ENCODE measurements around the gene AFTPH.

The AFTPH gene

DNA sequence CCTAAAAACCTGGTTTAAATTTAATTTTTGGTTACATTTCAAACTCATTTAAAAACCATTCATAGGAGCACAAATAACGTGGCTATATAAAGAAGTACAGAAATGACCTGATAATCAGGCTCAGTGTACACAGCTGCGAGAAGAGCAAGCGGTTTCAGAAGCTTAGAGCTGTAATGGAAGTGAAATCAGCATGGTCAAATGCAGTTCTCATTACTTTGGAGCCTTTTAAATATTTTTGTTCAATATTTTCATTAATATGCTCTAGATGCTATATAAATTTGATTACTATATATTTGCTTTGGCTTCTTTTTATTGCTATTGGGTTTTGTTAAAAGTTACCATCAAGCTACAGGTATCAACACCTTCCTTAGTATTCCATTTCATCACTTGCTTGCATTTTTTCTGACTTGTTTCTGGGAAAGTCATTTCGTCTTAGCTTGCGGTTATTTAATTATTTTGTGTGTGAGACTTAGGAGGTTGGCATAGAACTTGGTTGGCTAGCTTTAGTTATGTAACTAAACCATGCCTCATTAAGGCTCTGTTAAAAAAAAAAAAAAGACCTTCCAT is 58.7 kb downstream of the AFTPH start:
- Histone ChIP-seq H3K27ac (no peak overlapping the region), H3K4me3 (no peak overlapping the region)
- TF ChIP-seq, protein P1, sequence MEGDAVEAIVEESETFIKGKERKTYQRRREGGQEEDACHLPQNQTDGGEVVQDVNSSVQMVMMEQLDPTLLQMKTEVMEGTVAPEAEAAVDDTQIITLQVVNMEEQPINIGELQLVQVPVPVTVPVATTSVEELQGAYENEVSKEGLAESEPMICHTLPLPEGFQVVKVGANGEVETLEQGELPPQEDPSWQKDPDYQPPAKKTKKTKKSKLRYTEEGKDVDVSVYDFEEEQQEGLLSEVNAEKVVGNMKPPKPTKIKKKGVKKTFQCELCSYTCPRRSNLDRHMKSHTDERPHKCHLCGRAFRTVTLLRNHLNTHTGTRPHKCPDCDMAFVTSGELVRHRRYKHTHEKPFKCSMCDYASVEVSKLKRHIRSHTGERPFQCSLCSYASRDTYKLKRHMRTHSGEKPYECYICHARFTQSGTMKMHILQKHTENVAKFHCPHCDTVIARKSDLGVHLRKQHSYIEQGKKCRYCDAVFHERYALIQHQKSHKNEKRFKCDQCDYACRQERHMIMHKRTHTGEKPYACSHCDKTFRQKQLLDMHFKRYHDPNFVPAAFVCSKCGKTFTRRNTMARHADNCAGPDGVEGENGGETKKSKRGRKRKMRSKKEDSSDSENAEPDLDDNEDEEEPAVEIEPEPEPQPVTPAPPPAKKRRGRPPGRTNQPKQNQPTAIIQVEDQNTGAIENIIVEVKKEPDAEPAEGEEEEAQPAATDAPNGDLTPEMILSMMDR (IDR thresholded peaks at IDR 0.05) = no peak
- DNase-seq (ENCODE audit: low spot score) = no peak

DNA sequence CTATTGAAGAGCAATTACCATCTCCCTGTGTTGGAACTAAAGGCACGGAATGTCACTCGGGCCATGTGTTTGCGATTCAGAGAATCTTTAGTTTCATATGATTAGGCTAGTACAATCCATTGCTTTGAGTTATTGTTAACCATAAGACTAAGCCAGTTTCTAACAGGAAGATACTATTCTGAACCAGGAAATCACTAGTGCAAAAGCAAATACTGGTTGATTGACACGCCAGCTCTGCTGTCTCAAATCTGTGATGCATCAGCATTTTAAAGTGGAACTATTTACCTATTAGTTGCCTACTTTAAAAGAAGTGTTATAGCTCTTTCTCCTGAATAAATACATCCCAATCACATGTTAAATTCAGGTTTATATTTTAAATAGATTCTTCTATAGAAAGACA is 61.9 kb downstream of the AFTPH start:
- DNase-seq (ENCODE audit: low spot score) = no peak
- H3K4me3 ChIP-seq = no peak overlapping the region
- H3K27ac ChIP-seq = no peak overlapping the region
- TF ChIP-seq, protein P1 (IDR thresholded peaks at IDR 0.05) = no peak

DNA sequence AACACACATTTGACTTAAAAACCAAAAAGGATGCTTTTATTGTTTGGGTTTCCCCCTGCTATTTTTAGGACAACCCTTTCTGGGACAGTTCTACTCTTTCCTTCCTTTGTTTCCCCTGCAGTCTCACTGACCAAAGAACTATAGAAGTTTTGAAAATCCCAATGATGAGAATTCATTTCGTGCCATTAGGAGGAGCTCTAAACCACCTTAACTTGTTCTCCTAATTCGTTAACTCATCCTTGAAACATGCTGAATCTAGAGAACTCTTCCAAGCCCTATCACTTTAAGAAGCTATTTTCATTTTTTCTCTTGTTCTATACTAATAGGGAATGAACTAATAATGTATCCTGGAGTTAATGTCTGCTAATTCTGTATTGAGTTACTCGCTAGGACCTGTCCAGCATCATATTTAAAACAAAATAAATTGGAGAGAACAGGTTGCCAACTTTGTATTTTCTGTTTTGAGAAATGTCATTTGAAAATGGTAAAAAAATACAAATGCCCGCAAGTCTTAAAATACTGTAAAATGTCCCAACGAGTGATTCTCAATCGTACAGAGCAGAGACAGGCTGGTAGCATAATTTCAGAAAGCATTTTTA is 62.9 kb downstream of the AFTPH start:
- no peak overlapping the region for H3K4me3 ChIP-seq
- no peak overlapping the region for H3K27ac ChIP-seq
- DNase-seq (ENCODE audit: low spot score) = no peak
- TF ChIP-seq, protein P1 (IDR thresholded peaks at IDR 0.05) = peak; percentile 42

DNA sequence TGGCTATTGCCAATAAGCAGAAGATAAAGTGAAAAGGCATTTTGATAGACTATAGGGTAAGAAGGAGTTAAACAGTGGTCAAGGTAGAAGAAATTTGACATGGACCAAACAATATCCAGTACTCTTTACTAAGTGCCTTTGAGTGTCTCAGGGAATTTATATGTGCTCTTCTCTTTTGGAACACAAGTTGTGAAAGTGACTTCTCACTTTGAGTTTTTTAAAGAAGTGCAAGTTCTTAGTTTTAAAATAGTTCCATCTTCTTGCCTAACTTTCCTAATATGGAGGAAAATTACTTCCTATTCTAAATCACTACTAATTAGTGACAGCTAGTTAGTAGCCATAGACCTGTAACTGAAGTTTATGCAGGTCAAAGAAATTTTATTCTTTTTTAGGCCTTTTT is 63.4 kb downstream of the AFTPH start:
- H3K4me3 ChIP-seq = no peak overlapping the region
- no peak for DNase-seq (ENCODE audit: low spot score)
- TF ChIP-seq, protein P1 (IDR thresholded peaks at IDR 0.05) = no peak
- H3K27ac ChIP-seq = no peak overlapping the region

DNA sequence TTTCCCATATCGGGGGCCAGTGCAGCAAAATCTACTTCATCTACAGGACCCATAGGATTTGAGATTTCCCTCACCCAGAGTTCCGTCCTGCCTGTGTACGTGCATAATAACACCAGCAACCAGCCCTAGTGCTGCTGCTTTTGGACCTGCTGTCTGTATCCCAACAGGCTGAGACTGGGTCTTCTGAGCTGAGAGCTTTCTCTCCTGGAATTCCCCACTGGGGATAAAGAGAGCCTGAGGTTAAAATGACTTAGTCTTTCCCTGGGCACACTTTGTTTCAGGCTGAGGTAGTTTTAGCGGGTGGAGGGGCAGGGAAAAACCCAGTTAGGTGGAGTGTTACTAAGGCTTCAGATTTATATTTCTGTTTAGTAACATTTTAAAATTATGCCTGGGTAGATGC is 67.1 kb downstream of the AFTPH start:
- H3K4me3 ChIP-seq = no peak overlapping the region
- H3K27ac ChIP-seq = no peak overlapping the region
- no peak for DNase-seq (ENCODE audit: low spot score)
- TF ChIP-seq, protein P1 (IDR thresholded peaks at IDR 0.05) = no peak

DNA sequence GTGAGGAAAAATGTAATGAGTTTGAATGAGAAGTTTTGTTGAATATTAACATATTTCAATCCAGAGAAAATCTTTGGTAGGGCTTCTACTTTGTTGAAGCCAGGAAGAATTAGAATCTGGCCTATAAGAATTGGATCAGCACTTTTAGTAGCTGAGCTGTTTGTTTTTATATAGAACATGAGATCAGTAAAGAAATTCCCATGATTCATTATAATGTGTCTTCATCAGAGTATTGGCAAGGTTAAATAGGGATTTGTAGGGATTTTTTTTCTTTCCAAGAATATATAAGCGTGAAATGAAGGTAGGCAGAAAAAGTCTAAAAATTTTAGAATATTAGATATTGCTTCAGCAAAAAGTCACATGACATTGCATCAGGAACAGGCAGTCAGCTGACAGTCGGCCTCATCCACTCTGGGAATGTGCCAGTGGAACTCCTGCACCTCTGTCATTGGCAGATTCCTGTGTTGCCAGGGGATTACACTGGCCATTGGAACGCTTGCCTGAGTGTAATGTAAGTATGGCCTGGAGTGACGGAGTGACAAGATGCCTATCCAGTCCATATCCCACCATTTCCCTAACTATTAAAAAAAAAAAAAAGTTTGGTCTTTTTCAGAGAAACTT is 69.0 kb downstream of the AFTPH start:
- no peak overlapping the region for H3K27ac ChIP-seq
- no peak for DNase-seq (ENCODE audit: low spot score)
- TF ChIP-seq, protein P1 (IDR thresholded peaks at IDR 0.05) = no peak
- no peak overlapping the region for H3K4me3 ChIP-seq
